HepG2 (cell line): ENCODE measurements around the gene IL17RC. TPM values are rescaled to one million over a fixed set of nuclear protein-coding genes. Genes with fewer than 3 reads are reported as not detected.
A peak's percentile ranks its signal among the peaks of the same experiment; 100 is the strongest.

Experiments used
- ATF6 ChIP-seq: sonication (generic); formaldehyde crosslinking; conservative IDR thresholded peaks from 2 replicates; pipeline ENCODE4 v1.4.0; 2020; ENCODE audit warnings: missing genetic modification reagents
- ATRX ChIP-seq: sonication (generic); formaldehyde crosslinking; IDR thresholded peaks from 2 replicates; pipeline ENCODE4 v1.4.0; 2020; ENCODE audit warnings: missing genetic modification reagents, borderline replicate concordance
- BCL3 ChIP-seq: sonication (generic); formaldehyde crosslinking; IDR thresholded peaks from 2 replicates; pipeline ENCODE4 v1.5.1; 2020; ENCODE audit warnings: mild to moderate bottlenecking, missing genetic modification reagents, moderate library complexity
- DNMT1 ChIP-seq: sonication (generic); formaldehyde crosslinking; IDR thresholded peaks from 2 replicates; pipeline ENCODE4 v1.5.1; 2020; ENCODE audit warnings: mild to moderate bottlenecking, missing genetic modification reagents
- FLYWCH1 ChIP-seq: sonication (generic); formaldehyde crosslinking; IDR thresholded peaks from 2 replicates; pipeline ENCODE4 v1.8.1; 2023; ENCODE audit warnings: mild to moderate bottlenecking, missing genetic modification reagents
- GATAD1 ChIP-seq: IDR thresholded peaks from 2 replicates; pipeline ENCODE4 v1.6.1; 2016; ENCODE audit warnings: missing genetic modification reagents, missing compliant biosample characterization
- IKZF4 ChIP-seq: sonication (generic); formaldehyde crosslinking; IDR thresholded peaks from 2 replicates; pipeline ENCODE4 v1.5.1; 2020; ENCODE audit warnings: borderline replicate concordance, mild to moderate bottlenecking, low read depth, missing genetic modification reagents; ENCODE audit errors: not compliant biosample characterization
- MLLT10 ChIP-seq: sonication (generic); formaldehyde crosslinking; IDR thresholded peaks from 2 replicates; pipeline ENCODE4 v1.4.0; 2020; ENCODE audit warnings: missing genetic modification reagents
- POLR2AphosphoS5 ChIP-seq: IDR thresholded peaks from 2 replicates; pipeline ENCODE4 v1.6.1; 2012; ENCODE audit warnings: low read depth, low read length
- RFX3 ChIP-seq: IDR thresholded peaks from 2 replicates; pipeline ENCODE4 v1.6.1; 2016; ENCODE audit warnings: missing biosample characterization, missing genetic modification reagents
- RNF219 ChIP-seq: sonication (generic); formaldehyde crosslinking; IDR thresholded peaks from 2 replicates; pipeline ENCODE4 v1.5.0; 2020; ENCODE audit warnings: mild to moderate bottlenecking, missing genetic modification reagents
- SRSF4 ChIP-seq: fragments of 200-400 bp; formaldehyde crosslinking; IDR thresholded peaks from one replicate; pipeline ENCODE4 v1.6.1; 2018; ENCODE audit warnings: mild to moderate bottlenecking, low read depth, low read length, moderate library complexity; ENCODE audit not compliant: poor library complexity, severe bottlenecking
- SSRP1 ChIP-seq: IDR thresholded peaks from 2 replicates; pipeline ENCODE4 v1.6.1; 2016; ENCODE audit warnings: control low read depth
- ZNF296 ChIP-seq: sonication (generic); formaldehyde crosslinking; conservative IDR thresholded peaks from 2 replicates; pipeline ENCODE4 v1.5.0; 2020; ENCODE audit warnings: mild to moderate bottlenecking, missing genetic modification reagents
- ZSCAN12 ChIP-seq: sonication (generic); formaldehyde crosslinking; IDR thresholded peaks from 2 replicates; pipeline ENCODE4 v1.9.0; 2021; ENCODE audit warnings: mild to moderate bottlenecking, missing genetic modification reagents
- polyA plus RNA-seq, 8 experiments: library from polyadenylated mRNA; depleted of rRNA in 3 of 8; stranded (reverse) in 7 of 8; unstranded in 1 of 8; fragments of >200 nt; fragmentation: Illumina TruSeq in 4 of 8; extraction: Trizol in 4 of 8; gene quantifications; 2 replicates each; pipeline versions ENCODE4 v1.2.1 to v1.2.3, GENCODE V29; 2011 to 2016; ENCODE audit warnings: low read depth in 4 of 8, missing spikeins in 1 of 8, mixed read lengths in 1 of 8; ENCODE audit not compliant: insufficient read depth in 1 of 8
- total RNA-seq, 5 experiments: library from RNA; depleted of rRNA; stranded (reverse); fragments of >200 nt; fragmentation: Illumina TruSeq; extraction: Trizol; gene quantifications; 2 replicates each; pipeline ENCODE4 v1.2.3, GENCODE V29; 2016; ENCODE audit warnings: low read depth in 1 of 5
- TF ChIP-seq, protein P1 (sequence below): sonication (generic); formaldehyde crosslinking; IDR thresholded peaks from 2 replicates; pipeline ENCODE4 v1.4.0; 2020; ENCODE audit warnings: missing genetic modification reagents
- TF ChIP-seq, protein P2 (sequence below): IDR thresholded peaks from 2 replicates; pipeline ENCODE4 v1.6.1; 2016; ENCODE audit warnings: missing biosample characterization, missing genetic modification reagents, low read depth
- TF ChIP-seq, protein P3 (sequence below): sonication (generic); formaldehyde crosslinking; IDR thresholded peaks from 2 replicates; pipeline ENCODE4 v1.5.0; 2020; ENCODE audit warnings: missing genetic modification reagents, mild to moderate bottlenecking, borderline replicate concordance

IL17RC gene
- total and polyA plus RNA-seq, 2 of the 13 experiments (the other 11 are each of a cell fraction or from before 2014, with no cell fraction given), result 20.7 to 24.0 TPM

- TF ChIP-seq MLLT10 (CRISPR knock-in tag), result no peak
- TF ChIP-seq ATF6 (CRISPR knock-in tag), result no peak
- TF ChIP-seq, protein P1, sequence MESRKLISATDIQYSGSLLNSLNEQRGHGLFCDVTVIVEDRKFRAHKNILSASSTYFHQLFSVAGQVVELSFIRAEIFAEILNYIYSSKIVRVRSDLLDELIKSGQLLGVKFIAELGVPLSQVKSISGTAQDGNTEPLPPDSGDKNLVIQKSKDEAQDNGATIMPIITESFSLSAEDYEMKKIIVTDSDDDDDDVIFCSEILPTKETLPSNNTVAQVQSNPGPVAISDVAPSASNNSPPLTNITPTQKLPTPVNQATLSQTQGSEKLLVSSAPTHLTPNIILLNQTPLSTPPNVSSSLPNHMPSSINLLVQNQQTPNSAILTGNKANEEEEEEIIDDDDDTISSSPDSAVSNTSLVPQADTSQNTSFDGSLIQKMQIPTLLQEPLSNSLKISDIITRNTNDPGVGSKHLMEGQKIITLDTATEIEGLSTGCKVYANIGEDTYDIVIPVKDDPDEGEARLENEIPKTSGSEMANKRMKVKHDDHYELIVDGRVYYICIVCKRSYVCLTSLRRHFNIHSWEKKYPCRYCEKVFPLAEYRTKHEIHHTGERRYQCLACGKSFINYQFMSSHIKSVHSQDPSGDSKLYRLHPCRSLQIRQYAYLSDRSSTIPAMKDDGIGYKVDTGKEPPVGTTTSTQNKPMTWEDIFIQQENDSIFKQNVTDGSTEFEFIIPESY, result no peak
- TF ChIP-seq DNMT1, result no peak
- TF ChIP-seq BCL3 (CRISPR knock-in tag), result no peak
- no peak; the same call in 1 of the 2 replicates for TF ChIP-seq SSRP1 (CRISPR knock-in tag)
- 0 out of 2 replicates have a peak, but pooled peaks have one; percentile 40 for TF ChIP-seq GATAD1 (CRISPR knock-in tag)
- TF ChIP-seq ZSCAN12 (CRISPR knock-in tag), result no peak
- TF ChIP-seq POLR2AphosphoS5, result peak; percentile 55; the same call in 1 of the 2 replicates
- no peak for TF ChIP-seq ATRX
- 0 out of 2 replicates have a peak, but pooled peaks have one; percentile 27 for TF ChIP-seq ZNF296 (CRISPR knock-in tag)
- TF ChIP-seq RNF219, result no peak
- no peak for TF ChIP-seq RFX3 (CRISPR knock-in tag)
- TF ChIP-seq SRSF4, result no peak
- TF ChIP-seq, protein P2, sequence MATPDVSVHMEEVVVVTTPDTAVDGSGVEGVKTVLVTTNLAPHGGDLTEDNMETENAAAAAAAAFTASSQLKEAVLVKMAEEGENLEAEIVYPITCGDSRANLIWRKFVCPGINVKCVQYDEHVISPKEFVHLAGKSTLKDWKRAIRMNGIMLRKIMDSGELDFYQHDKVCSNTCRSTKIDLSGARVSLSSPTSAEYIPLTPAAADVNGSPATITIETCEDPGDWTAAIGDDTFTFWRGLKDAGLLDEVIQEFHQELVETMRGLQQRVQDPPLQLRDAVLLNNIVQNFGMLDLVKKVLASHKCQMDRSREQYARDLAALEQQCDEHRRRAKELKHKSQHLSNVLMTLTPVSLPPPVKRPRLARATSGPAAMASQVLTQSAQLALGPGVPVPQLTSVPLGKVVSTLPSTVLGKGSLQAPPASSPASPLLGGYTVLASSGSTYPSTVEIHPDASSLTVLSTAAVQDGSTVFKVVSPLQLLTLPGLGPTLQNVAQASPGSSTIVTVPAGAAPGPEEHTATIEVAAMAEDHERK (CRISPR knock-in tag), result no peak
- TF ChIP-seq, protein P3, sequence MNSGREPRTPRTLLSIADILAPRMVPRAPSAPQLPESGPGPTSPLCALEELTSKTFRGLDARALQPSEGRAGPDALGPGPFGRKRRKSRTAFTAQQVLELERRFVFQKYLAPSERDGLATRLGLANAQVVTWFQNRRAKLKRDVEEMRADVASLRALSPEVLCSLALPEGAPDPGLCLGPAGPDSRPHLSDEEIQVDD, result no peak
- TF ChIP-seq IKZF4, result no peak
- no peak for TF ChIP-seq FLYWCH1
Observed at GRCh38 chr3:9916734-9917680, at the start of gene IL17RC (continued).
